Psoas muscle (tissue), 8 donors: ENCODE results near the gene HSP90AB1. TPM values are rescaled to one million over a fixed set of nuclear protein-coding genes. Genes with fewer than 3 reads are reported as not detected.
A peak's percentile ranks its signal among the peaks of the same experiment; 100 is the strongest.

ENCODE experiments used
- ATAC-seq, 4 donors: fragments of 200-7000 bp; cut with Tn5 transposase; one replicate each; pipeline ENCODE4 v1.9.1; 2020; ENCODE audit warnings: moderate library complexity in 3 of 4, mild to moderate bottlenecking in 2 of 4
- DNase-seq, 2 donors: peaks; one replicate each; pipeline ENCODE4 v3.0.0-alpha.2; 2020
- H3K27ac ChIP-seq: fragments of 200-600 bp; one replicate; pipeline ENCODE4 v1.8.0; 2022
- H3K27me3 ChIP-seq, 3 donors: fragments of 200-600 bp in 1 of 3; one replicate each; pipeline versions ENCODE4 v1.6.1 to v1.8.0; 2013 to 2022; ENCODE audit warnings: low read length in 2 of 3, mild to moderate bottlenecking in 2 of 3, moderate library complexity in 1 of 3; ENCODE audit not compliant: insufficient read depth in 3 of 3
- H3K36me3 ChIP-seq, 2 donors: fragments of 200-600 bp in 1 of 2; one replicate each; pipeline versions ENCODE4 v1.6.1 to v1.8.0; 2013 to 2022; ENCODE audit warnings: low read depth in 1 of 2, mild to moderate bottlenecking in 1 of 2, moderate library complexity in 1 of 2; ENCODE audit not compliant: insufficient read depth in 1 of 2
- H3K4me1 ChIP-seq: fragments of 200-600 bp; one replicate; pipeline ENCODE4 v1.8.0; 2022
- H3K4me3 ChIP-seq: fragments of 200-600 bp; one replicate; pipeline ENCODE4 v1.8.0; 2022; ENCODE audit warnings: mild to moderate bottlenecking
- H3K9me3 ChIP-seq: fragments of 200-600 bp; one replicate; pipeline ENCODE4 v1.8.0; 2022
- WGBS, 3 donors: extraction: QIAGEN DNeasy Blood & Tissue Kit; methylation state at CpG; one replicate each; pipeline versions ENCODE4 v1.1.6 to v1.1.7; 2013; 5-methylcytosine and 5-hydroxymethylcytosine counted together
- intact Hi-C, 2 donors: fragments of 100-400 bp; cut with DNase I; formaldehyde crosslinking; loops; one replicate each; pipeline versions ENCODE4 v1.11.0 to v1.14.2; 2022
- polyA plus RNA-seq, 3 donors: library from polyadenylated mRNA; stranded (reverse); fragments of 200-250 nt; gene quantifications; one replicate each; pipeline ENCODE4 v1.2.3, GENCODE V29; 2013
- total RNA-seq, 4 donors: library from RNA; stranded (reverse); fragmentation: NEBNext Ultra II Directional in 2 of 4; extraction: Animal tissue kit (Norgen Biotek cat#: 25700) in 2 of 4; gene quantifications; one replicate each; pipeline versions ENCODE4 v1.2.1 to v1.2.4, GENCODE V29; 2021 to 2023
- TF ChIP-seq, protein P1 (sequence below): fragments of 200-600 bp; IDR thresholded peaks from one replicate; pipeline ENCODE4 v1.8.0; 2022; ENCODE audit warnings: antibody characterized with exemption
- donor health status: healthy with polysubstance abuse.
- donor health status: DM: no; HTN: no; CAD: no; lungs with moderate emphysema.
- donor health status: Bipolar disorder and iron deficiency.
- donor health status: healthy.
- donor health status: DM: yes; HTN: yes; CAD: no.
- donor health status: DM: no; HTN: no; CAD: no.
- donor health status: DM: no; HTN: no; CAD: no.
- donor health status: DM: yes; HTN: yes; CAD: no.

HSP90AB1 gene
- total and polyA plus RNA-seq, 7 donors = 743 to 1,595 (median 1,150) TPM

GRCh38 chr6:44264154-44265006, 17.5 kb downstream of the HSP90AB1 start:
- TF ChIP-seq, protein P1, sequence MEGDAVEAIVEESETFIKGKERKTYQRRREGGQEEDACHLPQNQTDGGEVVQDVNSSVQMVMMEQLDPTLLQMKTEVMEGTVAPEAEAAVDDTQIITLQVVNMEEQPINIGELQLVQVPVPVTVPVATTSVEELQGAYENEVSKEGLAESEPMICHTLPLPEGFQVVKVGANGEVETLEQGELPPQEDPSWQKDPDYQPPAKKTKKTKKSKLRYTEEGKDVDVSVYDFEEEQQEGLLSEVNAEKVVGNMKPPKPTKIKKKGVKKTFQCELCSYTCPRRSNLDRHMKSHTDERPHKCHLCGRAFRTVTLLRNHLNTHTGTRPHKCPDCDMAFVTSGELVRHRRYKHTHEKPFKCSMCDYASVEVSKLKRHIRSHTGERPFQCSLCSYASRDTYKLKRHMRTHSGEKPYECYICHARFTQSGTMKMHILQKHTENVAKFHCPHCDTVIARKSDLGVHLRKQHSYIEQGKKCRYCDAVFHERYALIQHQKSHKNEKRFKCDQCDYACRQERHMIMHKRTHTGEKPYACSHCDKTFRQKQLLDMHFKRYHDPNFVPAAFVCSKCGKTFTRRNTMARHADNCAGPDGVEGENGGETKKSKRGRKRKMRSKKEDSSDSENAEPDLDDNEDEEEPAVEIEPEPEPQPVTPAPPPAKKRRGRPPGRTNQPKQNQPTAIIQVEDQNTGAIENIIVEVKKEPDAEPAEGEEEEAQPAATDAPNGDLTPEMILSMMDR = no peak
- ATAC-seq = no peak

DNA sequence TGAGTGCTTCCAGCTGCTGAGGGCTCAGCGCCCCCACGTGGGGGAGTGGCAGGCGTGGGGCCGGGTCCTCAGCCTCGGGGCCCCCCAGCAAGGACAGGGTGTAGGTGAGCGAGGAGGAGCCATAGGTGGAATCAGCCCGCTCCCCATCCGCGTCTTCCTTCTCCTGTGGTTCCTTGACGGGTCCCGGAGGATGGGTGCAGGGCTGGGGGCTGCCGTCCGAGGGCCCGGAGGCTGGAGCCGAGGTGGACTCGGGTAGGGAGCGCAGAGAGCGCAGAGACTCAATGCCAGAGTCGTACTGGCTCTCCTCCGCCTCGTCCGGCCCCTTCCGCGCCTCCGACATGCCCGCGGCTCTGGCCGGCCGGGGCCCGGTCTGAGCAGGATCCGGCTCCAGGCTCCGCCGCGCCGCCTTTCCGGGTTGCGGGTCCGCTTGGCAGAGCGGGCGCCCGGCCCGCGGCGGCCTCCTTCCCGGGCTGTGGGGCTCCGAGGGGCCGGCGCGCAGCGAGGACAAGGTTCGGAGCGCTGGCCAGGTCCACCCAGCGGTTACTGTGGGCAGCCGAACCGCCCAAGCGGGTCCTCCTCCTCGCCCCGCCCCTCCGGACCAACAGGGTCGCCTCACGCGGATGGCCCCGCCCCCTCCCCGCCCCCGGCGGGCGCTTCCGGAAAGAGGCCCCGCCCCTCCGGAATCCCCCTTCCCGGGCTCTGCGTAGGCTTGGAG, 18.3 kb downstream of the HSP90AB1 start, which contains the start of gene NFKBIE:
NFKBIE (minus strand) TSS at position 545 of the 715 bp plus-strand sequence; CDS start at position 340, 205 bp downstream.
- Histone ChIP-seq H3K36me3 (peaks cover 0 to 8% of the 10 kb centered on the region in 2 donors), H3K9me3 (no peaks in the 10 kb centered on the region), H3K4me3 (peak within 1 kb of the TSS; percentile 73), H3K27me3 (peaks cover 0 to 11% (median 8%) of the 10 kb centered on the region in 3 donors), H3K4me1 (peaks cover 15% of the 10 kb centered on the region), H3K27ac (peak within 1 kb of the TSS; percentile 73)
- TF ChIP-seq, protein P1 = no peak
- ATAC-seq (peak; percentile 88 to 94 (median 90)), DNase-seq (peak; percentile 96 to 97)
- intact Hi-C loops = loop anchor here (5.0 kb wide), 2 partner anchors 42 to 72 kb away; no protein-coding TSS in a partner anchor
- WGBS, 3 donors = 0 to 1% (median 1%) methylated on average over 45 to 72 of the region's 72 CpGs

More at GRCh38 chr6:44264154-44265006, 17.5 kb downstream of the HSP90AB1 start:
- peaks cover 2 to 16% of the 10 kb centered on the region in 2 donors for H3K36me3 ChIP-seq
- H3K4me3 ChIP-seq = peak overlapping the region; percentile 73
- intact Hi-C loops = loop anchor here (5.0 kb wide), 2 partner anchors 43 to 73 kb away; no protein-coding TSS in a partner anchor
- H3K27me3 ChIP-seq = peaks cover 0 to 7% (median 4%) of the 10 kb centered on the region in 3 donors
- H3K9me3 ChIP-seq = no peaks in the 10 kb centered on the region
- WGBS, 3 donors = 8 to 13% (median 8%) methylated on average over 13 of the region's 13 CpGs
- DNase-seq = peak in 1 of 2 donors; percentile 72
- peak overlapping the region; percentile 73 for H3K27ac ChIP-seq
- H3K4me1 ChIP-seq = peaks cover 15% of the 10 kb centered on the region

DNA sequence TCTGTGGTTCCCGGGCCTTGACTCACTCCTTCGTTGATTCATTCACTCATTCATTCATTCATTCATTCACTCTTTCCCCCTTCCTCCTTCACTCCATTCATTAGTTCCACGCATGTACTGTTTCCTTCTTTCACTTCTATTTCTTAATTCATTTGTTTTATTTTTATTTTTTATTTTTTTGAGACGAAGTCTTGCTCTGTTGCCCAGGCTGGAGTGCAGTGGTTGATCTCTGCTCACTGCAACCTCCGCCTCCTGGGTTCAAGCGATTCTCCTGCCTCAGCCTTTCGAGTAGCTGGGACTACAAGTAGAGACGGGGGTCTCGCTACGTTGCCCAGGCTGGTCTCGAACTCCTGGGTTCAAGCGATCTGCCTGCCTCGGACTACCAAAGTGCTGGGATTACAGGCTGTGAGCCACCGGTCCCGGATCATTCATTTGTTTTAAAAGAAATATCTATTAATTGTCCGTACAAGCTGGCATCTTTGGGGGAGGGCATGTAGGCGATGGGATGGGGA, 18.9 kb downstream of the HSP90AB1 start:
- DNase-seq (peak in 1 of 2 donors; percentile 36), ATAC-seq (no peak)
- Histone ChIP-seq H3K4me1 (peaks cover 15% of the 10 kb centered on the region), H3K36me3 (peaks cover 0 to 5% of the 10 kb centered on the region in 2 donors), H3K9me3 (no peaks in the 10 kb centered on the region), H3K4me3 (peak overlapping the region; percentile 73), H3K27ac (peak overlapping the region; percentile 73), H3K27me3 (peaks cover 0 to 14% (median 8%) of the 10 kb centered on the region in 3 donors)
- intact Hi-C loops = loop anchor here (5.0 kb wide), 2 partner anchors 42 to 72 kb away; no protein-coding TSS in a partner anchor
- TF ChIP-seq, protein P1 = no peak
- 68 to 70% (median 69%) methylated on average over 17 of the region's 17 CpGs for WGBS, 3 donors

DNA sequence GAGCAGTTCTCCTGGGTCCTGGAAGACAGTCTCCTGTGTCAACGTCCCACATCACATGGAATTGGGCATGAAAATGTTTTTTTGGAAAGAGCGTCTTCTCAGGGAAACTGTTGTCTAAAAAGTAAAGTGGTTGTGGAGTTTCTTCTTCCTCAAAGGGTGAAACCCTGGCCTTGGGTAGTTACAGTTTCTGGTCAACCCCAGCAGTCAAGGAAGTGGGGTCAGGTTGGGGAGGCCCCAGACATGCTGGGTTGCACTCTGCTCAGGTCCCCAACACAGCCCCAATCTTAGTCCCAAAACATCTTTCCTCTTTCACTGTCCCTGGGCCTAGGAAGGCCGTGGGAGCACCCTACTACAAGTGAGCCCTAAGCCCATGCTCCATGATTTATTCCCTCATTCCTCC, 19.4 kb downstream of the HSP90AB1 start:
- intact Hi-C loops = loop anchor here (5.0 kb wide), 2 partner anchors 41 to 71 kb away; no protein-coding TSS in a partner anchor
- peaks cover 0 to 14% (median 11%) of the 10 kb centered on the region in 3 donors for H3K27me3 ChIP-seq
- no peaks in the 10 kb centered on the region for H3K9me3 ChIP-seq
- peaks cover 15% of the 10 kb centered on the region for H3K4me1 ChIP-seq
- no peak overlapping the region for H3K27ac ChIP-seq
- DNase-seq (peak in 1 of 2 donors; percentile 13), ATAC-seq (no peak)
- TF ChIP-seq, protein P1 = no peak
- 72 to 84% (median 79%) methylated on average over 3 of the region's 3 CpGs for WGBS, 3 donors
- H3K4me3 ChIP-seq = no peak overlapping the region
- H3K36me3 ChIP-seq = peaks cover 0 to 4% of the 10 kb centered on the region in 2 donors
